Upper lobe of left lung (tissue), 4 donors: ENCODE measurements around the gene PIGQ.

ENCODE experiments used
- CTCF ChIP-seq, 6 experiments: fragments of 450-650 bp in 4 of 6; fragments of 200-600 bp in 2 of 6; sonication (generic) in 2 of 6; IDR thresholded peaks; one replicate each; pipeline ENCODE4 v1.5.1; 2016 to 2019; ENCODE audit warnings: antibody characterized with exemption in 6 of 6
- POLR2A ChIP-seq, 4 donors: fragments of 450-650 bp; IDR thresholded peaks; one replicate each; pipeline ENCODE4 v1.5.1; 2016 to 2017; ENCODE audit warnings: antibody characterized with exemption in 4 of 4, mild to moderate bottlenecking in 2 of 4
- POLR2AphosphoS5 ChIP-seq, 2 donors: sonication (generic); formaldehyde crosslinking; IDR thresholded peaks; one replicate each; pipeline ENCODE4 v1.5.1; 2017; ENCODE audit warnings: antibody characterized with exemption in 2 of 2

GRCh38 chr16:576197-576822 lies 6.5 kb downstream of the PIGQ start:
- TF ChIP-seq CTCF (IDR thresholded peaks at IDR 0.05) (no peak), POLR2A (IDR thresholded peaks at IDR 0.05) (no peak), POLR2AphosphoS5 (IDR thresholded peaks at IDR 0.05) (no peak)
